DMS53 treated with DMSO at 0.1 percent for 48 hours (cell line): ENCODE results near the gene ANK3.

ENCODE experiments used
- DNase-seq: peaks from one replicate; lab custom pipeline; 2025; ENCODE audit not compliant: unreplicated experiment; lab: John Stamatoyannopoulos, UW

The ANK3 gene

GRCh38 chr10:60107308-60107976, 282.2 kb downstream of the ANK3 start:
- no peak for DNase-seq

- DNase-seq, result no peak
Measured at GRCh38 chr10:60105295-60105695, 284.4 kb downstream of the ANK3 start.

- DNase-seq, result no peak
Measured at GRCh38 chr10:60101821-60102220, 287.9 kb downstream of the ANK3 start.

GRCh38 chr10:60099998-60100747, 289.5 kb downstream of the ANK3 start:
- DNase-seq, result peak; percentile 72

GRCh38 chr10:60098677-60099601, 290.7 kb downstream of the ANK3 start:
- DNase-seq, result no peak

GRCh38 chr10:60096761-60097513, 292.7 kb downstream of the ANK3 start:
- no peak for DNase-seq

- no peak for DNase-seq
Measured at GRCh38 chr10:60093317-60093716, 296.4 kb downstream of the ANK3 start.

- no peak for DNase-seq
Measured at GRCh38 chr10:60086862-60087261, 302.8 kb downstream of the ANK3 start.

GRCh38 chr10:60086421-60086820, 303.3 kb downstream of the ANK3 start:
- no peak for DNase-seq

- no peak for DNase-seq
Measured at GRCh38 chr10:60082744-60083344, 306.8 kb downstream of the ANK3 start.

- DNase-seq, result no peak
Measured at GRCh38 chr10:60082341-60082740, 307.3 kb downstream of the ANK3 start.

- no peak for DNase-seq
Measured at GRCh38 chr10:60073781-60074656, 315.7 kb downstream of the ANK3 start.

- no peak for DNase-seq
Measured at GRCh38 chr10:60073397-60073780, 316.3 kb downstream of the ANK3 start.

GRCh38 chr10:60069311-60069710, 320.4 kb downstream of the ANK3 start:
- DNase-seq, result no peak

- no peak for DNase-seq
Measured at GRCh38 chr10:60050366-60050765, 339.3 kb downstream of the ANK3 start.

GRCh38 chr10:60048091-60048501, 341.6 kb downstream of the ANK3 start:
- no peak for DNase-seq

GRCh38 chr10:60045571-60045970, 344.1 kb downstream of the ANK3 start:
- DNase-seq, result no peak

GRCh38 chr10:60044971-60045370, 344.7 kb downstream of the ANK3 start:
- DNase-seq, result no peak

GRCh38 chr10:60044242-60044641, 345.4 kb downstream of the ANK3 start:
- no peak for DNase-seq
